Suprapubic skin (tissue), 3 donors: ENCODE results near the gene TAF13.

Source experiments
- CTCF ChIP-seq, 2 donors: fragments of 200-600 bp in 1 of 2; fragments of 450-650 bp in 1 of 2; sonication (generic) in 1 of 2; IDR thresholded peaks; one replicate each; pipeline ENCODE4 v1.5.1; 2016 to 2019; ENCODE audit warnings: antibody characterized with exemption in 2 of 2, mild to moderate bottlenecking in 1 of 2, moderate library complexity in 1 of 2
- POLR2A ChIP-seq, 2 donors: fragments of 450-650 bp; IDR thresholded peaks; one replicate each; pipeline ENCODE4 v1.6.1; 2017; ENCODE audit warnings: antibody characterized with exemption in 2 of 2, mild to moderate bottlenecking in 2 of 2, moderate library complexity in 2 of 2

GRCh38 chr1:109094377-109094803 is 18.6 kb upstream of the TAF13 start:
- TF ChIP-seq POLR2A (IDR thresholded peaks at IDR 0.05) (no peak), CTCF (IDR thresholded peaks at IDR 0.05) (no peak)
